Right hindlimb (tissue), 1 donor: ENCODE results near the gene VPS51.
"Not testable (repeated sequence)": the region's sequence is repeated elsewhere in the genome, so short reads cannot be mapped to it uniquely, and the experiment has no call there.

Experiments used
- DNase-seq: peaks from one replicate; pipeline ENCODE4 v3.0.0-alpha.2; 2018

The VPS51 gene

GRCh38 chr11:65108469-65109123 is 12.6 kb downstream of the VPS51 start:
- no peak for DNase-seq

- no peak for DNase-seq
These were observed 13.5 kb downstream of the VPS51 start for GRCh38 chr11:65109231-65110198.

- peak; percentile 91 for DNase-seq
These were observed 14.4 kb downstream of the VPS51 start for GRCh38 chr11:65110354-65110861.

GRCh38 chr11:65111159-65111743 is 15.2 kb downstream of the VPS51 start:
- no peak for DNase-seq

GRCh38 chr11:65111744-65112545 is 15.9 kb downstream of the VPS51 start, which contains the start of gene TM7SF2:
Gene TM7SF2, plus strand, starts transcription at chr11:65111872. Its CDS starts 144 bp downstream, at chr11:65112016.
- DNase-seq, result peak; percentile 92

- no peak for DNase-seq
These were observed 16.7 kb downstream of the VPS51 start for GRCh38 chr11:65112546-65113360.

GRCh38 chr11:65113361-65113756 is 17.3 kb downstream of the VPS51 start:
- DNase-seq, result no peak

GRCh38 chr11:65113839-65114238 is 17.8 kb downstream of the VPS51 start:
- no peak for DNase-seq

- no peak for DNase-seq
These were observed 18.6 kb downstream of the VPS51 start for GRCh38 chr11:65114538-65115171.

- DNase-seq, result no peak
These were observed 19.5 kb downstream of the VPS51 start for GRCh38 chr11:65115361-65116082.

GRCh38 chr11:65116370-65117205 is 20.6 kb downstream of the VPS51 start:
- DNase-seq, result no peak

- peak; percentile 100 for DNase-seq
These were observed 21.4 kb downstream of the VPS51 start, which contains the start of gene ZNHIT2 for GRCh38 chr11:65117206-65118096. Gene ZNHIT2, minus strand, starts transcription at chr11:65117701. Its CDS starts 48 bp downstream, at chr11:65117653.

GRCh38 chr11:65118097-65118837 is 22.3 kb downstream of the VPS51 start:
- no peak for DNase-seq

- DNase-seq, result not testable (repeated sequence)
These were observed 23.1 kb downstream of the VPS51 start for GRCh38 chr11:65118891-65119669.

- DNase-seq, result no peak
These were observed 23.6 kb downstream of the VPS51 start for GRCh38 chr11:65119670-65119995.

- no peak for DNase-seq
These were observed 24.8 kb downstream of the VPS51 start for GRCh38 chr11:65120831-65121230.

GRCh38 chr11:65121447-65121864 is 25.4 kb downstream of the VPS51 start:
- DNase-seq, result no peak
